GM10266 (cell line): ENCODE data around the gene EPHA10.

Source experiments
- DNase-seq: peaks from one replicate; pipeline ENCODE4 v3.0.0; 2012; ENCODE audit errors: extremely low spot score
- CTCF ChIP-seq: IDR thresholded peaks from 2 replicates; pipeline ENCODE4 v1.5.1; 2012; ENCODE audit warnings: mild to moderate bottlenecking, low read depth; ENCODE audit not compliant: control insufficient read depth, insufficient read depth; ENCODE audit errors: missing control alignments

EPHA10 gene

GRCh38 chr1:37667023-37667671 is 97.8 kb downstream of the EPHA10 start:
- no peak for TF ChIP-seq CTCF
- no peak for DNase-seq

DNA sequence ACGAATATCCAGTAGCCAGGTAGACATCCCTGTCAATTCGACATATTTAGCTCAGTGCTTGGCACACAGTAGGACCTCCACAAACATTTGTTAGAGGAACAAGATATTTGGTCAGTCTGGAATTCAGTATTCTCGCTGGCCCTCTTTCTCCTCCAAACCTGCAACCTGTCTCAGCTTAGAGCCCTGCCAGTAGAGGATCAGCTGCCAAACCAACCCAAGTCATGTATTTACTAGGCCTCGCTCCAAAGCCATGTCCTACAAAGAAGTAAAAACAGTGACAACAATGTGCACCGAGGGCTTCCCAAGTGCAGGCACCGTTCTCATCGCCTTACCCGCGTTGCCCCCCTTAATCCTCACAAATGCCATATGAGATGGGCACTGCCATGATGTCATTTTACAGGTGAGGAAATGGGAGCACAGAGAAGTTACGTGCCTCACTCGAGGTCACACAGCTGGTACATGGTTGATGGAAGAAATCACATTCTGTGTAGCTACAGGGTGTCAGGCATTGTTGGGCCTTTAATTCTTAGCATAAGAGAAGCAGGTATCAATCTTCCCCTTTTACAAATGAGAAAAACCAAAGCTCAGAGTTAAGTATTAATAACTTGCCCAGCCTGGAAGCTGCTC is 98.6 kb downstream of the EPHA10 start:
- no peak for DNase-seq
- TF ChIP-seq CTCF = no peak
